Uterus (tissue), 2 donors: ENCODE measurements around the gene SNTB2.

ENCODE experiments used
- POLR2A ChIP-seq, 2 donors: fragments of 450-650 bp; IDR thresholded peaks; one replicate each; pipeline ENCODE4 v1.6.1; 2016; ENCODE audit warnings: antibody characterized with exemption in 2 of 2, mild to moderate bottlenecking in 1 of 2, moderate library complexity in 1 of 2
- TF ChIP-seq, protein P1 (sequence below), 4 experiments: fragments of 200-600 bp in 2 of 4; fragments of 450-650 bp in 2 of 4; sonication (generic) in 2 of 4; IDR thresholded peaks; one replicate each; pipeline ENCODE4 v1.5.1; 2016 to 2019; ENCODE audit warnings: antibody characterized with exemption in 4 of 4, mild to moderate bottlenecking in 2 of 4, moderate library complexity in 1 of 4

GRCh38 chr16:69316595-69317034 lies 129.7 kb downstream of the SNTB2 start:
- TF ChIP-seq, protein P1, sequence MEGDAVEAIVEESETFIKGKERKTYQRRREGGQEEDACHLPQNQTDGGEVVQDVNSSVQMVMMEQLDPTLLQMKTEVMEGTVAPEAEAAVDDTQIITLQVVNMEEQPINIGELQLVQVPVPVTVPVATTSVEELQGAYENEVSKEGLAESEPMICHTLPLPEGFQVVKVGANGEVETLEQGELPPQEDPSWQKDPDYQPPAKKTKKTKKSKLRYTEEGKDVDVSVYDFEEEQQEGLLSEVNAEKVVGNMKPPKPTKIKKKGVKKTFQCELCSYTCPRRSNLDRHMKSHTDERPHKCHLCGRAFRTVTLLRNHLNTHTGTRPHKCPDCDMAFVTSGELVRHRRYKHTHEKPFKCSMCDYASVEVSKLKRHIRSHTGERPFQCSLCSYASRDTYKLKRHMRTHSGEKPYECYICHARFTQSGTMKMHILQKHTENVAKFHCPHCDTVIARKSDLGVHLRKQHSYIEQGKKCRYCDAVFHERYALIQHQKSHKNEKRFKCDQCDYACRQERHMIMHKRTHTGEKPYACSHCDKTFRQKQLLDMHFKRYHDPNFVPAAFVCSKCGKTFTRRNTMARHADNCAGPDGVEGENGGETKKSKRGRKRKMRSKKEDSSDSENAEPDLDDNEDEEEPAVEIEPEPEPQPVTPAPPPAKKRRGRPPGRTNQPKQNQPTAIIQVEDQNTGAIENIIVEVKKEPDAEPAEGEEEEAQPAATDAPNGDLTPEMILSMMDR (IDR thresholded peaks at IDR 0.05): no peak
- no peak for TF ChIP-seq POLR2A (IDR thresholded peaks at IDR 0.05)
